A375 (cell line): ENCODE measurements around the gene GAN. TPM values are rescaled to one million over a fixed set of nuclear protein-coding genes. Genes with fewer than 3 reads are reported as not detected.

Experiments
- total RNA-seq: library from RNA; depleted of rRNA; stranded (reverse); fragments of >200 nt; shearing (Covaris generic); gene quantifications from 2 replicates; pipeline ENCODE4 v1.2.3, GENCODE V29; 2014; rRNA removed

The GAN gene, protein sequence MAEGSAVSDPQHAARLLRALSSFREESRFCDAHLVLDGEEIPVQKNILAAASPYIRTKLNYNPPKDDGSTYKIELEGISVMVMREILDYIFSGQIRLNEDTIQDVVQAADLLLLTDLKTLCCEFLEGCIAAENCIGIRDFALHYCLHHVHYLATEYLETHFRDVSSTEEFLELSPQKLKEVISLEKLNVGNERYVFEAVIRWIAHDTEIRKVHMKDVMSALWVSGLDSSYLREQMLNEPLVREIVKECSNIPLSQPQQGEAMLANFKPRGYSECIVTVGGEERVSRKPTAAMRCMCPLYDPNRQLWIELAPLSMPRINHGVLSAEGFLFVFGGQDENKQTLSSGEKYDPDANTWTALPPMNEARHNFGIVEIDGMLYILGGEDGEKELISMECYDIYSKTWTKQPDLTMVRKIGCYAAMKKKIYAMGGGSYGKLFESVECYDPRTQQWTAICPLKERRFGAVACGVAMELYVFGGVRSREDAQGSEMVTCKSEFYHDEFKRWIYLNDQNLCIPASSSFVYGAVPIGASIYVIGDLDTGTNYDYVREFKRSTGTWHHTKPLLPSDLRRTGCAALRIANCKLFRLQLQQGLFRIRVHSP
- total RNA-seq = 3.5 and 4.3 TPM in 2 replicates

DNA sequence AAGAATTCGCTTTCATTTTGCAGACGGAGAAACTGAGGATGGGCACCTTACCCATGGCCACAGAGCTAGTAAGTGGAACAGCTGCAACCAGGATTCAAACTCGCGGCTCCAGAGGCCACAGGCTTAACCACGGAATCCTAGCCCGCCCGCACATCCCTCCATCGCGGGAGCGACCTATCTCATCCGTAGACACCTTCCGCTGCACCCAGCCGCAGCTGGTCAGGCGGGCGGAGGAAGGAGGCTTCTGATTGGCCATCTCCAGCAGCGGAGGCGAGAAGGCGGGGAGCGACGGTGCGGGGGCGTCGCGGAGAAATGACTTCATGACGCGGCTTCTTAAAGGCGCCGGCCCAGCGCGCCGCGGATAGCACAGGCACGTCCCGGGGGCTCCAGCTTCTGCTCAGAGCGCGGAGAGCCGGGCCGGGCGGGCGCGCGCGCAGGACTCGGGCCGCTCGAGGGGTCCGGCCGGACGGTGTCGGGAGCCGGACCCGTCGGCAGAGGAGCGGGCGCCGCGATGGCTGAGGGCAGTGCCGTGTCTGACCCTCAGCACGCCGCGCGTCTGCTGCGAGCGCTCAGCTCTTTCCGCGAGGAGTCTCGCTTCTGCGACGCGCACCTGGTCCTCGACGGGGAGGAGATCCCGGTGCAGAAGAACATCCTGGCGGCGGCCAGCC lies at the start of gene GAN:
Gene GAN, plus strand, starts transcription at position 360 of the 668 bp plus-strand sequence. Its CDS starts 152 bp downstream, at position 512.

Other genes with a start within 250 kb of the GAN start
- gene C16orf46, start 237.7 kb upstream of the GAN start, total RNA-seq = 0.96 and 1.2 TPM in 2 replicates
- 34.7 and 42.4 TPM in 2 replicates for gene GCSH, start 218.6 kb upstream of the GAN start, total RNA-seq
- gene BCO1, start 76.3 kb upstream of the GAN start, total RNA-seq = 0.37 TPM in 1 of 2 replicates, not detected in the other
- gene CMIP, start 129.8 kb downstream of the GAN start, total RNA-seq = 4.8 and 5.4 TPM in 2 replicates